ENCODE results near the gene DIAPH2.

Gene DIAPH2

DNA sequence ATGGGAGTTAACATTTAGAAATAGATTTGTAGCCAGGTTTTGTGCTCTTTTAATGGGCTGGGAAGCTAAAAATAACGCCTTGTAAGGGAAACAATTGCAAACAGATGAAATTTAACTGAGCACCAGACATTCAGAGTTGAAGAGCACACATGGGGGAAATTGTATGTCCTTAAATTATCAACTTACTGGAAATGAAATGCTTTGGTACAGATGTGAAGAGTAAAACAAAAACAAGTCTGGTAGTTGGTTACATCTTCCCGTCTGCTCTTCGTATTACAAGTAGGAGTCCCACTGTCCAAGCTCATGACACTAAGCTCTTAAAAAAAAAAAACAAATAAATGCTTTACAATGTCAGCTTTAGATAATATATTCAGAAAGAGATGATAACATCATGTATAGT is 139.5 kb downstream of the DIAPH2 start (continued):
- TF ChIP-seq, protein P1, sequence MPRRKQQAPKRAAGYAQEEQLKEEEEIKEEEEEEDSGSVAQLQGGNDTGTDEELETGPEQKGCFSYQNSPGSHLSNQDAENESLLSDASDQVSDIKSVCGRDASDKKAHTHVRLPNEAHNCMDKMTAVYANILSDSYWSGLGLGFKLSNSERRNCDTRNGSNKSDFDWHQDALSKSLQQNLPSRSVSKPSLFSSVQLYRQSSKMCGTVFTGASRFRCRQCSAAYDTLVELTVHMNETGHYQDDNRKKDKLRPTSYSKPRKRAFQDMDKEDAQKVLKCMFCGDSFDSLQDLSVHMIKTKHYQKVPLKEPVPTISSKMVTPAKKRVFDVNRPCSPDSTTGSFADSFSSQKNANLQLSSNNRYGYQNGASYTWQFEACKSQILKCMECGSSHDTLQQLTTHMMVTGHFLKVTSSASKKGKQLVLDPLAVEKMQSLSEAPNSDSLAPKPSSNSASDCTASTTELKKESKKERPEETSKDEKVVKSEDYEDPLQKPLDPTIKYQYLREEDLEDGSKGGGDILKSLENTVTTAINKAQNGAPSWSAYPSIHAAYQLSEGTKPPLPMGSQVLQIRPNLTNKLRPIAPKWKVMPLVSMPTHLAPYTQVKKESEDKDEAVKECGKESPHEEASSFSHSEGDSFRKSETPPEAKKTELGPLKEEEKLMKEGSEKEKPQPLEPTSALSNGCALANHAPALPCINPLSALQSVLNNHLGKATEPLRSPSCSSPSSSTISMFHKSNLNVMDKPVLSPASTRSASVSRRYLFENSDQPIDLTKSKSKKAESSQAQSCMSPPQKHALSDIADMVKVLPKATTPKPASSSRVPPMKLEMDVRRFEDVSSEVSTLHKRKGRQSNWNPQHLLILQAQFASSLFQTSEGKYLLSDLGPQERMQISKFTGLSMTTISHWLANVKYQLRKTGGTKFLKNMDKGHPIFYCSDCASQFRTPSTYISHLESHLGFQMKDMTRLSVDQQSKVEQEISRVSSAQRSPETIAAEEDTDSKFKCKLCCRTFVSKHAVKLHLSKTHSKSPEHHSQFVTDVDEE (CRISPR knock-in tag; IDR thresholded peaks at IDR 0.05) = no peak
- TF ChIP-seq, protein P2, sequence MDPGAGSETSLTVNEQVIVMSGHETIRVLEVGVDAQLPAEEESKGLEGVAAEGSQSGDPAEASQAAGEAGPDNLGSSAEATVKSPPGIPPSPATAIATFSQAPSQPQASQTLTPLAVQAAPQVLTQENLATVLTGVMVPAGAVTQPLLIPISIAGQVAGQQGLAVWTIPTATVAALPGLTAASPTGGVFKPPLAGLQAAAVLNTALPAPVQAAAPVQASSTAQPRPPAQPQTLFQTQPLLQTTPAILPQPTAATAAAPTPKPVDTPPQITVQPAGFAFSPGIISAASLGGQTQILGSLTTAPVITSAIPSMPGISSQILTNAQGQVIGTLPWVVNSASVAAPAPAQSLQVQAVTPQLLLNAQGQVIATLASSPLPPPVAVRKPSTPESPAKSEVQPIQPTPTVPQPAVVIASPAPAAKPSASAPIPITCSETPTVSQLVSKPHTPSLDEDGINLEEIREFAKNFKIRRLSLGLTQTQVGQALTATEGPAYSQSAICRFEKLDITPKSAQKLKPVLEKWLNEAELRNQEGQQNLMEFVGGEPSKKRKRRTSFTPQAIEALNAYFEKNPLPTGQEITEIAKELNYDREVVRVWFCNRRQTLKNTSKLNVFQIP (CRISPR knock-in tag; IDR thresholded peaks at IDR 0.05; ENCODE audit: borderline replicate concordance, low read depth) = no peak
- TF ChIP-seq GLIS3 (CRISPR knock-in tag; IDR thresholded peaks at IDR 0.05) (no peak), ZFP30 (CRISPR knock-in tag; IDR thresholded peaks at IDR 0.05) (no peak), ARNTL (CRISPR knock-in tag; IDR thresholded peaks at IDR 0.05; ENCODE audit: borderline replicate concordance, low read depth) (no peak), ZFP3 (CRISPR knock-in tag; IDR thresholded peaks at IDR 0.05) (no peak), BACH2 (CRISPR knock-in tag; IDR thresholded peaks at IDR 0.05; ENCODE audit: borderline replicate concordance) (no peak), RARB (CRISPR knock-in tag; IDR thresholded peaks at IDR 0.05) (no peak), PPARA (CRISPR knock-in tag; IDR thresholded peaks at IDR 0.05; ENCODE audit: borderline replicate concordance) (no peak), ZC3H10 (CRISPR knock-in tag; IDR thresholded peaks at IDR 0.05) (no peak), OSR1 (CRISPR knock-in tag; IDR thresholded peaks at IDR 0.05) (no peak)

DNA sequence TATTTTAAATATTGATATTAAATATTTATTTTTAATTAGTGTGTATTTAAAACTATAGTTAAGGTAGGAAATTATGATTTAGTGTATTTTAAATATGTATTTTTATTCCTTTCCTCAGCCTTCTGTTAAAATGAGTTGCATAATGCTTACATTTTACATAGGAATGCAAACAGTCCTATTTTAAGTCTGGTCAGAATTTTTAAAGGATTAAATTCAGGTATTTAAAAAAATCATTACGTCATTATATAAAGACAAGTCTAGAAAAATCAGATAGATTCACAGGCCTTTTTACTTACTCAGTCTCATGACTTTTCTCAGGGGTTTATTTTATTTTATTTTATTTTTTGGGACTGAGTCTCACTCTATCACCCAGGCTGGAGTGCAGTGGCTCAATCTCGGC is 148.7 kb downstream of the DIAPH2 start:
- TF ChIP-seq BACH2 (CRISPR knock-in tag; IDR thresholded peaks at IDR 0.05; ENCODE audit: borderline replicate concordance) (no peak), OSR1 (CRISPR knock-in tag; IDR thresholded peaks at IDR 0.05) (no peak), ZFP30 (CRISPR knock-in tag; IDR thresholded peaks at IDR 0.05) (no peak), ZNF70 (CRISPR knock-in tag; IDR thresholded peaks at IDR 0.05) (no peak), TCF4 (CRISPR knock-in tag; IDR thresholded peaks at IDR 0.05; ENCODE audit: borderline replicate concordance) (no peak), ZC3H10 (CRISPR knock-in tag; IDR thresholded peaks at IDR 0.05) (no peak), CSDC2 (CRISPR knock-in tag; IDR thresholded peaks at IDR 0.05) (no peak), ZFP3 (CRISPR knock-in tag; IDR thresholded peaks at IDR 0.05) (no peak), ZNF8 (CRISPR knock-in tag; IDR thresholded peaks at IDR 0.05) (no peak), ISL1 (CRISPR knock-in tag; IDR thresholded peaks at IDR 0.05) (no peak), ESRRG (CRISPR knock-in tag; IDR thresholded peaks at IDR 0.05) (no peak), PPARA (CRISPR knock-in tag; IDR thresholded peaks at IDR 0.05; ENCODE audit: borderline replicate concordance) (no peak), ZNF565 (CRISPR knock-in tag; conservative IDR thresholded peaks at IDR 0.05; ENCODE audit: low read depth) (no peak), SNAI2 (CRISPR knock-in tag; IDR thresholded peaks at IDR 0.05) (no peak), ARNTL (CRISPR knock-in tag; IDR thresholded peaks at IDR 0.05; ENCODE audit: borderline replicate concordance, low read depth) (no peak)
- TF ChIP-seq, protein P3, sequence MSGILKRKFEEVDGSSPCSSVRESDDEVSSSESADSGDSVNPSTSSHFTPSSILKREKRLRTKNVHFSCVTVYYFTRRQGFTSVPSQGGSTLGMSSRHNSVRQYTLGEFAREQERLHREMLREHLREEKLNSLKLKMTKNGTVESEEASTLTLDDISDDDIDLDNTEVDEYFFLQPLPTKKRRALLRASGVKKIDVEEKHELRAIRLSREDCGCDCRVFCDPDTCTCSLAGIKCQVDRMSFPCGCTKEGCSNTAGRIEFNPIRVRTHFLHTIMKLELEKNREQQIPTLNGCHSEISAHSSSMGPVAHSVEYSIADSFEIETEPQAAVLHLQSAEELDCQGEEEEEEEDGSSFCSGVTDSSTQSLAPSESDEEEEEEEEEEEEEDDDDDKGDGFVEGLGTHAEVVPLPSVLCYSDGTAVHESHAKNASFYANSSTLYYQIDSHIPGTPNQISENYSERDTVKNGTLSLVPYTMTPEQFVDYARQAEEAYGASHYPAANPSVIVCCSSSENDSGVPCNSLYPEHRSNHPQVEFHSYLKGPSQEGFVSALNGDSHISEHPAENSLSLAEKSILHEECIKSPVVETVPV (CRISPR knock-in tag; IDR thresholded peaks at IDR 0.05) = no peak
- TF ChIP-seq, protein P4, sequence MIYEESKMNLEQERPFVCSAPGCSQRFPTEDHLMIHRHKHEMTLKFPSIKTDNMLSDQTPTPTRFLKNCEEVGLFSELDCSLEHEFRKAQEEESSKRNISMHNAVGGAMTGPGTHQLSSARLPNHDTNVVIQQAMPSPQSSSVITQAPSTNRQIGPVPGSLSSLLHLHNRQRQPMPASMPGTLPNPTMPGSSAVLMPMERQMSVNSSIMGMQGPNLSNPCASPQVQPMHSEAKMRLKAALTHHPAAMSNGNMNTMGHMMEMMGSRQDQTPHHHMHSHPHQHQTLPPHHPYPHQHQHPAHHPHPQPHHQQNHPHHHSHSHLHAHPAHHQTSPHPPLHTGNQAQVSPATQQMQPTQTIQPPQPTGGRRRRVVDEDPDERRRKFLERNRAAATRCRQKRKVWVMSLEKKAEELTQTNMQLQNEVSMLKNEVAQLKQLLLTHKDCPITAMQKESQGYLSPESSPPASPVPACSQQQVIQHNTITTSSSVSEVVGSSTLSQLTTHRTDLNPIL (CRISPR knock-in tag; IDR thresholded peaks at IDR 0.05; ENCODE audit: low read depth) = no peak
- TF ChIP-seq, protein P2 (CRISPR knock-in tag; IDR thresholded peaks at IDR 0.05; ENCODE audit: borderline replicate concordance, low read depth) = no peak
- TF ChIP-seq, protein P1 (CRISPR knock-in tag; IDR thresholded peaks at IDR 0.05) = no peak
- TF ChIP-seq, protein P5, sequence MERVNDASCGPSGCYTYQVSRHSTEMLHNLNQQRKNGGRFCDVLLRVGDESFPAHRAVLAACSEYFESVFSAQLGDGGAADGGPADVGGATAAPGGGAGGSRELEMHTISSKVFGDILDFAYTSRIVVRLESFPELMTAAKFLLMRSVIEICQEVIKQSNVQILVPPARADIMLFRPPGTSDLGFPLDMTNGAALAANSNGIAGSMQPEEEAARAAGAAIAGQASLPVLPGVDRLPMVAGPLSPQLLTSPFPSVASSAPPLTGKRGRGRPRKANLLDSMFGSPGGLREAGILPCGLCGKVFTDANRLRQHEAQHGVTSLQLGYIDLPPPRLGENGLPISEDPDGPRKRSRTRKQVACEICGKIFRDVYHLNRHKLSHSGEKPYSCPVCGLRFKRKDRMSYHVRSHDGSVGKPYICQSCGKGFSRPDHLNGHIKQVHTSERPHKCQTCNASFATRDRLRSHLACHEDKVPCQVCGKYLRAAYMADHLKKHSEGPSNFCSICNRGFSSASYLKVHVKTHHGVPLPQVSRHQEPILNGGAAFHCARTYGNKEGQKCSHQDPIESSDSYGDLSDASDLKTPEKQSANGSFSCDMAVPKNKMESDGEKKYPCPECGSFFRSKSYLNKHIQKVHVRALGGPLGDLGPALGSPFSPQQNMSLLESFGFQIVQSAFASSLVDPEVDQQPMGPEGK (CRISPR knock-in tag; IDR thresholded peaks at IDR 0.05; ENCODE audit: borderline replicate concordance) = no peak
- ATAC-seq = no peak
